Thyroid gland (tissue), 4 donors: ENCODE data around the gene OR4C5. TPM values are rescaled to one million over a fixed set of nuclear protein-coding genes. Genes with fewer than 3 reads are reported as not detected.
"Not testable (repeated sequence)": the region's sequence is repeated elsewhere in the genome, so short reads cannot be mapped to it uniquely, and the experiment has no call there.

ENCODE experiments used
- DNase-seq, 2 donors: peaks; one replicate each; pipeline ENCODE4 v3.0.0-alpha.2; 2019
- H3K27ac ChIP-seq, 3 donors: fragments of 200-600 bp; sonication (generic); 1 replicate in 2 of 3; 2 replicates in 1 of 3; pipeline ENCODE4 v1.5.1; 2016 to 2019; ENCODE audit warnings: mild to moderate bottlenecking in 1 of 3, moderate library complexity in 1 of 3
- H3K27me3 ChIP-seq: fragments of 200-600 bp; sonication (generic); one replicate; pipeline ENCODE4 v1.5.1; 2019
- H3K36me3 ChIP-seq, 2 donors: fragments of 200-600 bp; sonication (generic); one replicate each; pipeline ENCODE4 v1.5.1; 2016 to 2019
- H3K4me1 ChIP-seq, 2 donors: fragments of 200-600 bp; sonication (generic); one replicate each; pipeline ENCODE4 v1.5.1; 2017 to 2019
- H3K4me3 ChIP-seq, 3 donors: fragments of 200-600 bp; sonication (generic); replicated peaks in 1 of 3; 1 replicate in 2 of 3; 2 replicates in 1 of 3; pipeline ENCODE4 v1.5.1; 2016; ENCODE audit warnings: mild to moderate bottlenecking in 1 of 3
- H3K9me3 ChIP-seq: fragments of 200-600 bp; sonication (generic); one replicate; pipeline ENCODE4 v1.5.1; 2017
- CTCF ChIP-seq, 6 experiments: fragments of 200-600 bp in 3 of 6; fragments of 450-650 bp in 3 of 6; sonication (generic) in 3 of 6; IDR thresholded peaks; one replicate each; pipeline ENCODE4 v1.5.1; 2016 to 2019; ENCODE audit warnings: antibody characterized with exemption in 6 of 6, mild to moderate bottlenecking in 2 of 6, inconsistent platforms in 1 of 6, moderate library complexity in 1 of 6
- POLR2A ChIP-seq, 2 donors: fragments of 450-650 bp; IDR thresholded peaks; one replicate each; pipeline ENCODE4 v1.6.1; 2017; ENCODE audit warnings: antibody characterized with exemption in 2 of 2, mild to moderate bottlenecking in 2 of 2, moderate library complexity in 1 of 2
- WGBS, 2 donors: methylation state at CpG; one replicate each; pipeline ENCODE4 v1.1.5; 2017; 5-methylcytosine and 5-hydroxymethylcytosine counted together
- intact Hi-C: fragments of 100-400 bp; cut with DNase I; formaldehyde crosslinking; loops from one replicate; pipeline ENCODE4 v1.15.1; 2023
- total RNA-seq, 4 donors: library from RNA; depleted of rRNA; stranded (reverse); fragments of >200 nt; gene quantifications; one replicate each; pipeline ENCODE4 v1.2.3, GENCODE V29; 2016

OR4C5 gene
- not detected for total RNA-seq

DNA sequence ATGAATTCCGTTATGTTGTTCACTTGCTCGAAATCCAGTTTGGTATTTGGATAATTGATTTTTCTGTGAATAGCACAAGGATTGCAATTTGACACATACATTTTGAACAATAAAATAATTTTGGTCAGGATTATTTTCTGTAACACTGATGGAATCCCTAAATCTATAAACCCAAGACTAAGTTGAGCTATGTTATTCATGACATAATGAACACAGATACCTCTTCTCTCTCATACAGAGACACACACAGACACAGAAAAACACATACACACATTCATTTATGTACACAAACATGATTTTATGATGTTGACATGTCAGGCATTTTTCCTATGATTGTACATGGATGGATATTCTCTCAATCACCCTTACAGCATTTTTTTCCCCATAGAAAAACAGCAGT, at the start of gene OR4C5:
OR4C5 (minus strand) TSS at position 101 of the 400 bp plus-strand sequence; CDS start at position 101, 0 bp downstream.
- intact Hi-C loops = no loop called here
- Histone ChIP-seq H3K4me1 (no peaks in the 10 kb centered on the region), H3K27ac (no peak within 1 kb of the TSS), H3K36me3 (no peaks in the 10 kb centered on the region), H3K4me3 (no peak within 1 kb of the TSS), H3K9me3 (no peaks in the 10 kb centered on the region), H3K27me3 (no peaks in the 10 kb centered on the region)
- DNase-seq = no peak
- 77 to 86% methylated on average over 2 of the region's 2 CpGs for WGBS, 2 donors
- no peak for TF ChIP-seq CTCF (IDR thresholded peaks at IDR 0.05)
- no peak for TF ChIP-seq POLR2A (IDR thresholded peaks at IDR 0.05)

GRCh38 chr11:48384670-48385069, 18.4 kb upstream of the OR4C5 start:
- 45 to 50% methylated on average over 4 of the region's 4 CpGs for WGBS, 2 donors
- TF ChIP-seq CTCF (IDR thresholded peaks at IDR 0.05) = no peak
- no peak for TF ChIP-seq POLR2A (IDR thresholded peaks at IDR 0.05)
- Histone ChIP-seq H3K36me3 (no peaks in the 10 kb centered on the region), H3K4me1 (no peaks in the 10 kb centered on the region), H3K27ac (no peak overlapping the region), H3K27me3 (no peaks in the 10 kb centered on the region), H3K4me3 (no peak overlapping the region), H3K9me3 (no peaks in the 10 kb centered on the region)
- intact Hi-C loops = no loop called here
- DNase-seq = no peak

GRCh38 chr11:48384151-48384550, 17.9 kb upstream of the OR4C5 start:
- H3K4me3 ChIP-seq, DNase-seq, H3K27me3 ChIP-seq, H3K27ac ChIP-seq, H3K9me3 ChIP-seq, intact Hi-C loops, H3K4me1 ChIP-seq, H3K36me3 ChIP-seq: not testable (repeated sequence)
- WGBS, 2 donors = 69 to 72% methylated on average over 2 of the region's 2 CpGs

DNA sequence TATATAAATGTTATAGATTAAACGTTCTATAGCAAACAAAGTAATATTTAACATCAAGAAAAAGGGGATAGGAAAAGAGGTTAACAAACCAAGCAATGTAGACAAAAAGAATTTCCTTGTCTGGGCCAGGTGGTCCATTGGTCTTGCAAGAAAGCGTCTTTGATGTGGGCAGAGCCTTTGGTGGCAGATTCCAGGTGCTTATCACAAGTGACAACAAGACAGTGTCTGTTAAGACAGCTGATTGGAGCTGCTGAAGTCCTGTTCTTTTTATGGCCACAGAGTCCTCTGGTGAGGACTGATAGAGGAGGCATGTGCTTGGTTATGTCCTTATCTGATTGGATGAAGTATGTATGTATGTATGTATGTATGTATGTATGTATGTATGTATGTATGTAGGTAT, 5.0 kb downstream of the OR4C5 start:
- H3K27me3 ChIP-seq, H3K27ac ChIP-seq, H3K4me1 ChIP-seq, intact Hi-C loops, H3K36me3 ChIP-seq, DNase-seq, H3K9me3 ChIP-seq, H3K4me3 ChIP-seq: not testable (repeated sequence)
- WGBS, 2 donors = 48 to 68% methylated on average over 2 of the region's 2 CpGs

- TF ChIP-seq CTCF (IDR thresholded peaks at IDR 0.05) (no peak), POLR2A (IDR thresholded peaks at IDR 0.05) (no peak)
- Histone ChIP-seq H3K4me1 (no peaks in the 10 kb centered on the region), H3K27me3 (no peaks in the 10 kb centered on the region), H3K4me3 (no peak overlapping the region), H3K27ac (no peak overlapping the region), H3K9me3 (no peaks in the 10 kb centered on the region), H3K36me3 (no peaks in the 10 kb centered on the region)
- 85 to 96% methylated on average over 1 of the region's 1 CpG for WGBS, 2 donors
- intact Hi-C loops = no loop called here
- DNase-seq = no peak
These were observed 11.6 kb downstream of the OR4C5 start for GRCh38 chr11:48354677-48355076.

DNA sequence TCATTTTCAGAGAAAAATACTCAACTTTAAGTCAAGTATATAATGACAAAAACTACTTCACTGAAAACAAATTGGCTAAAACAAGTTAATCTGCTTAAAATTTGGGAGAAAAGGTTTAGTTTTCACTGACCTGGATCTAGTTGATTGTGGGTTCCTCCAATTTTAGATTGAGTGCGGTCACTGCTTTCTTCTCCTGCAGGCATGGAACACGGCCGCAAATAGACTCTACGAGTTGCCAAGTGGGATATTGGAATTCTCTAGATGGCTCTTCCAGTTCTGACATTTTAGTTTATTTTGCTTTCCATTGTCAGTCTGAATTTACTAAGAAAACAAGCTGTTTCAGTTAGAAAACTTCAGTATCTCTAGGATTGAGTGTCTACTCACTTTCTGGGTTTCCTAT, 12.3 kb downstream of the OR4C5 start:
- DNase-seq = no peak
- WGBS, 2 donors = 89% methylated on average over 4 of the region's 4 CpGs
- Histone ChIP-seq H3K9me3 (no peaks in the 10 kb centered on the region), H3K36me3 (no peaks in the 10 kb centered on the region), H3K4me3 (no peak overlapping the region), H3K27ac (no peak overlapping the region), H3K27me3 (no peaks in the 10 kb centered on the region), H3K4me1 (no peaks in the 10 kb centered on the region)
- intact Hi-C loops = no loop called here
- TF ChIP-seq CTCF (IDR thresholded peaks at IDR 0.05) (no peak), POLR2A (IDR thresholded peaks at IDR 0.05) (no peak)

GRCh38 chr11:48346286-48346685, 20.0 kb downstream of the OR4C5 start:
- H3K27ac ChIP-seq, H3K4me1 ChIP-seq, H3K27me3 ChIP-seq, intact Hi-C loops, H3K36me3 ChIP-seq, H3K9me3 ChIP-seq, H3K4me3 ChIP-seq, DNase-seq: not testable (repeated sequence)
- 76 to 85% methylated on average over 5 of the region's 5 CpGs for WGBS, 2 donors

DNA sequence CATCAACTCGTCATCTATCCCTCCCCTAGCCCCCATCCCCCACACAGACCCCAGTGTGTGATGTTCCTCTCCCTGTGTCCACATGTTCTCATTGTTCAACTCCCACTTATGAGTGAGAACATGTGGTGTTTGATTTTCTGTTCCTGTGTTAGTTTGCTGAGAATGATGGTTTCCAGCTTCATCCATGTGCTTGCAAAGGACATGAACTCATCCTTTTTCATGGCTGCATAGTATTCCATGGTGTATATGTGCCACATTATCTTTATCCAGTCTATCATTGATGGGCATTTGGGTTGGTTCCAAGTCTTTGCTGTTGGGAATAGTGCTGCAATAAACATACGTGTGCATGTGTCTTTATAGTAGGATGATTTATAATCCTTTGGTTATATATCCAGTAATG, 23.8 kb downstream of the OR4C5 start:
- intact Hi-C loops = not testable (repeated sequence)

More for the DNA sequence above, 23.8 kb downstream of the OR4C5 start:
- H3K27me3 ChIP-seq, H3K36me3 ChIP-seq, H3K4me1 ChIP-seq, H3K27ac ChIP-seq, H3K9me3 ChIP-seq, H3K4me3 ChIP-seq, DNase-seq: not testable (repeated sequence)
- 60 to 64% methylated on average over 2 of the region's 2 CpGs for WGBS, 2 donors
